BLaER1 treated with 17β-estradiol and CSF1 and Interleukin-3, amounts not matched to agents 10 nM and 100 nM (cell line): Measurements from ENCODE around the gene TTC28.

Experiments used
- H3K27ac ChIP-seq, 11 experiments: shearing (Covaris generic); formaldehyde crosslinking; 2 replicates each; pipeline ENCODE4 v1.8.1; 2022
- H3K27me3 ChIP-seq, 11 experiments: shearing (Covaris generic); formaldehyde crosslinking; 2 replicates each; pipeline ENCODE4 v1.8.1; 2022
- H3K36me3 ChIP-seq, 11 experiments: shearing (Covaris generic); formaldehyde crosslinking; 2 replicates each; pipeline ENCODE4 v1.8.1; 2022
- H3K4me1 ChIP-seq, 10 experiments: shearing (Covaris generic); formaldehyde crosslinking; 2 replicates each; pipeline ENCODE4 v1.8.1; 2022
- H3K4me2 ChIP-seq, 11 experiments: shearing (Covaris generic); formaldehyde crosslinking; 2 replicates each; pipeline ENCODE4 v1.8.1; 2022
- H3K4me3 ChIP-seq, 10 experiments: shearing (Covaris generic); formaldehyde crosslinking; 2 replicates each; pipeline ENCODE4 v1.8.1; 2022
- H3K9ac ChIP-seq, 11 experiments: shearing (Covaris generic); formaldehyde crosslinking; 2 replicates each; pipeline ENCODE4 v1.8.1; 2022
- H3K9me3 ChIP-seq, 11 experiments: shearing (Covaris generic); formaldehyde crosslinking; replicated peaks in 1 of 11; 2 replicates each; pipeline ENCODE4 v1.8.1; 2022
- H4K20me1 ChIP-seq, 11 experiments: shearing (Covaris generic); formaldehyde crosslinking; 2 replicates each; pipeline ENCODE4 v1.8.1; 2022
- Cebpa-rat ChIP-seq, 11 experiments: shearing (Covaris generic); IDR thresholded peaks; 2 replicates each; pipeline ENCODE4 v1.8.1; 2022

TTC28 gene

DNA sequence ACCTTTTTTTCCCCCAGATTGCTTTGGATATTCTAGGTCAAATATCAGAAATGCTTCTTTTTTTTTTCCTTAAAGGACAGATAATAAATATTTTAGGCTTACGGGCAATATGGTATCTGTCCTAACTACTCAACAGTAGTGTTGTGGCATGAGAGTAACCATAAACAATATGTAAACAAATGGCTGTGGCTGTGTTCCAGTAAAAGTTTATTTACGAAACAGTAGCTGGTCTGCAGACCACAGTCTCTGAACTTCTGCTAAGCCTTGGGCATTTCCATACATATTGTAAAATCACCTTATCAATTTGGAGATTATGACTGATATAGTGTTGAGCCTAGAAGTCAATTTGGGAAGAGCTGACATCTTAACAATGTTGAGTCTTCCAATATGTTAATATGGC is 621.6 kb downstream of the TTC28 start:
- H3K4me1 ChIP-seq = no peaks in the 10 kb centered on the region
- H3K9ac ChIP-seq = no peak overlapping the region
- H3K27ac ChIP-seq = no peak overlapping the region
- no peak for TF ChIP-seq Cebpa-rat (IDR thresholded peaks at IDR 0.05)
- H3K36me3 ChIP-seq = no peaks in the 10 kb centered on the region
- H3K4me3 ChIP-seq = no peak overlapping the region
- no peaks in the 10 kb centered on the region for H3K27me3 ChIP-seq
- H4K20me1 ChIP-seq = no peaks in the 10 kb centered on the region
- no peak overlapping the region for H3K4me2 ChIP-seq
- peaks cover 6 to 17% (median 11%) of the 10 kb centered on the region in 11 experiments; a peak in 15 of 22 replicates for H3K9me3 ChIP-seq

DNA sequence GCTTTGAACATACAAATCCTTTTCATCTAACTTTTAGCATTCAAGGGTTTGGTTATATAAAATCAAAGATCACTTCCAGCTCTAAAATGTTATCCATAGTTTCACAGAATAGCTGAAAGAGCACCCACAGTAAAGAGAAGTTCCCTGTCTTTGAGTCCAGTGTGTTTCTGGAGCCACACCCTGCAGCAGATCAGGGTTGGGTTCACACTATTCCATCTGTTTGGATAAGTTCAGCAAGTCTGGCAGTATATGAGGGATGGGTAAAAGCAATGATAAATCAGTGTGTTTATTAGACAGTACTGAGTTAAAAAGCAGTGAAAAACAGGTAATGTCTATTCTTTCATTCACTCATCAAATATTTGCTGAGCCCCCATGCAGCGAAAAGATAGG is 624.8 kb downstream of the TTC28 start:
- Histone ChIP-seq H4K20me1 (no peaks in the 10 kb centered on the region), H3K9ac (no peak overlapping the region), H3K9me3 (no peaks in the 10 kb centered on the region), H3K4me1 (no peaks in the 10 kb centered on the region), H3K27me3 (no peaks in the 10 kb centered on the region), H3K27ac (no peak overlapping the region), H3K4me3 (no peak overlapping the region), H3K36me3 (no peaks in the 10 kb centered on the region), H3K4me2 (no peak overlapping the region)
- TF ChIP-seq Cebpa-rat (IDR thresholded peaks at IDR 0.05) = no peak

DNA sequence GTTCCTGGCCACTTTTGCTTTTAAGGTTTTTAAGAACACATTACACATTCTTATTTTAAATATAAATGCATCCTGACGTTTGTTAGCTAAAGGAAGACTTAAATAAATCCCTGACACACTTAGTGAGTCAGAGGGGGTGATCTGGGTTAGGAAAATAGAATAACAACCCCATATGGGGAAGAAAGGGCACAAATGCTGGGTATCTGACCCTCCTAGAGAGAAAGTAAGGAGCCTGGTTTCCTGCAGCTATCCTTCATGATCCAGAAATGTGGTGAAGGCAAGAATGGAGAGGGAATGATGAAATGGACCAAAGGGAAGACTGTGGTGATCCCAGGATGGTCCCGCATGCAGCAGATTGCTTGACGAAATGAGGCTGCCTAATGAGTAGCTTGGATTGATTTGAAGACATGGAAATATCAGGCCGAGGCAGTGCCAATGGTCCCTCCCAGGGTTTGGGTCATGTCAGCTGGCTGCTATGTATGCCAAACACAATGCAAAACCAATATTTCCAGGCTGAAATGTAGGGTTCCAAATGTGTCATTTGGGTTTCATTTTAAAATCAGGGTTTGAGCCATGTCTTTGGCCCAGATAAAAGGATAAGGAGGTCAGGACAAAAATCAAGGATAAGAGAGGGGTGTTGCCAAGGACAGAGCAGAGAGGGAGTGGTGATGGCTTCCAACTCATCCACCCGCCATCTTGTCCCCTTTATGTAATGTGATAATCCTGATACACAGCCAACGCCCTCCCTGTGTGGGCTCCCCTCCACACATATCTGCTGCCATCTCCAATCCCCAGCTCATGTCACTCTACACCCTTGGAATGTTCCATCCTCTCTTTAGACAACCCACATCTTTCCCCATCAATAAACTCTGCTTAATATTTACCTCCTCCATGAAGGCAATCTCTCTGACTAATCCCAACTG is 625.5 kb downstream of the TTC28 start:
- Histone ChIP-seq H3K4me2 (no peak overlapping the region), H4K20me1 (no peaks in the 10 kb centered on the region), H3K36me3 (no peaks in the 10 kb centered on the region), H3K27me3 (no peaks in the 10 kb centered on the region), H3K27ac (no peak overlapping the region), H3K9me3 (no peaks in the 10 kb centered on the region), H3K4me1 (no peaks in the 10 kb centered on the region), H3K9ac (no peak overlapping the region), H3K4me3 (no peak overlapping the region)
- no peak for TF ChIP-seq Cebpa-rat (IDR thresholded peaks at IDR 0.05)

DNA sequence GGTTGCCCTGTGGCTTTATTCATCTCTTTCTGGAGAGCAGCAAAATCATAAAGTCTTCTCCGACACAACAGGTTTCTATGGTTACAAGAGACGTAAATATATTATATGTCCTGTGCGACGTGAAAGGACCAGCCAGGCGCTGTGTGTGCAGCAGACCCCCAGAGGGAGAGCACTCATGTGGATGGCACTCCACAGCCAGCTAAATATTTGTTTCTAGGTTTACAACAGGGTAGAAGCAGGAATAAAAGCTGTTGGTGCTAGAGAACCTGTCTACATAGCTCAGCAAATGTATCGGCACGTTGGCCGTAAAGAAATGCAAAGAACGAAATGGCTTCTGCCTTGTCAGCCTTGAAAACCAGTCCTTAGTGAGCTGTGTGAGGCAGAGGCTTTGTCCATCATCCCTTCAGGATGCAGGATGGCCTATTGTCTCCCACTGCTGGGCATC is 626.8 kb downstream of the TTC28 start:
- H3K9me3 ChIP-seq = no peaks in the 10 kb centered on the region
- no peaks in the 10 kb centered on the region for H3K27me3 ChIP-seq
- H4K20me1 ChIP-seq = no peaks in the 10 kb centered on the region; a peak in 1 of 22 replicates
- H3K4me3 ChIP-seq = no peak overlapping the region
- H3K27ac ChIP-seq = no peak overlapping the region
- no peak for TF ChIP-seq Cebpa-rat (IDR thresholded peaks at IDR 0.05)
- no peak overlapping the region for H3K4me2 ChIP-seq
- no peak overlapping the region for H3K9ac ChIP-seq
- H3K4me1 ChIP-seq = no peaks in the 10 kb centered on the region
- no peaks in the 10 kb centered on the region for H3K36me3 ChIP-seq

DNA sequence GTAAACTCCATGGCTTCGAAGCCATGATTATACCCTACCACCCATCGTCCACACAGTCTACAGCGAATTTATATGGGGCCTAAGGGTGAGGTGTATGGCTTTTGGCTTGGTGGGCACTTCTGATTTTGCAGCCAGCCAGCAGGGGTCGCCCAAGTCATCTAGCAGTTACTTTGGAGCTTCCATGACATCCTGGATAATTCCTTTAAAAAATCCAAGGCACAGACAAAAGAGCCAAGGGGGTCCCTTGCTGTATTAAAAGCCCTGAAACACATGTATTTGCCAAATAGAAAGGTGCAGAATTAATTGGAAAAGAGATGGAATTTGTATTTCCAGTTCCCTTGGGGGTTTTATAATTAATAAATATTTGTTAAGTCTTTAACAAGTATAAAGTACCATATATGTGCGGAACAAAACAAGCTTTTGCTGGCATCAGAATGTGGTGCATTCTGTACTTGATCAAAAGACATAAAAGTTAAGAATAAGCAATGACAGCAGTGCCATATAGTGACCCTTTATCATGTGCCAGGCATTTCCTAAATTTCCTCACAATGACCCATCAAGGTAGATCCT is 627.8 kb downstream of the TTC28 start:
- TF ChIP-seq Cebpa-rat (IDR thresholded peaks at IDR 0.05) = no peak
- no peak overlapping the region for H3K9ac ChIP-seq
- no peaks in the 10 kb centered on the region for H3K9me3 ChIP-seq
- no peak overlapping the region for H3K4me2 ChIP-seq
- H3K27me3 ChIP-seq = no peaks in the 10 kb centered on the region
- H3K27ac ChIP-seq = no peak overlapping the region
- no peaks in the 10 kb centered on the region; a peak in 1 of 22 replicates for H4K20me1 ChIP-seq
- no peaks in the 10 kb centered on the region for H3K36me3 ChIP-seq
- H3K4me3 ChIP-seq = no peak overlapping the region
- H3K4me1 ChIP-seq = no peaks in the 10 kb centered on the region

DNA sequence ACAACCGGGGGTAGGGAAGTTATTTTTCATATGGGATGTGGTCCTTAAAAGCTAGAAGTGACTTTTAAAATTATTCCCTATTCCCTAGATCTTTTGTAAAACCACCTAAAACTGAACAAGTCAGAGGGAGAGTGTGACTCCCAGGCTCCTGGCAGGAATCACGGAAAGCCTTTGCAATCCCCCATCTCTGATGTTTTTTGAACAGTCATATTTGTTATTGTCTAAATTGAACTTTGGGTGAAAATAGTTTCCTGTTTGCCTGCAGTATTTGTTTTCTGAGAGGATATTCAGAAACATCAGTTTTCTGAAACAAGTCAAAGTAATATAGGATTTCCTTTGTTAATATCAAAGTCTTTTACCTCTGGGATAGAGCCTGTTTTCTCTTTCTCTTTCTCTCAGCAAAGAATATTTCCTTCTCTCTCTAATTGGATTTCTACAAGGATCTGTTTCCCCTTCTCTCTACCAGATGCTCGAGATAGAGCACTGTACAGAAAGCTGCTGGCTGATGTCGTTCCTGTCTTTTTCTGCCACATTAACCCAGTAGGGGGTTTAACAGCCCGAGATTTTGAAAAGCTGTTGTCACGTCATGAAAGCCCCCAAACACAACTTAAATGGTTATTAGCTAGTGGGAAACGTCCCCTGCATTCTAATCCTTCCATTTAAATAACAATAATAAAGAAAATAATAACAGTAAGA is 628.4 kb downstream of the TTC28 start:
- Histone ChIP-seq H3K9me3 (no peaks in the 10 kb centered on the region), H3K9ac (no peak overlapping the region), H3K4me3 (no peak overlapping the region), H3K4me2 (no peak overlapping the region), H3K27ac (no peak overlapping the region), H3K27me3 (no peaks in the 10 kb centered on the region), H3K4me1 (no peaks in the 10 kb centered on the region), H4K20me1 (no peaks in the 10 kb centered on the region; a peak in 1 of 22 replicates), H3K36me3 (no peaks in the 10 kb centered on the region)
- TF ChIP-seq Cebpa-rat (IDR thresholded peaks at IDR 0.05) = no peak

DNA sequence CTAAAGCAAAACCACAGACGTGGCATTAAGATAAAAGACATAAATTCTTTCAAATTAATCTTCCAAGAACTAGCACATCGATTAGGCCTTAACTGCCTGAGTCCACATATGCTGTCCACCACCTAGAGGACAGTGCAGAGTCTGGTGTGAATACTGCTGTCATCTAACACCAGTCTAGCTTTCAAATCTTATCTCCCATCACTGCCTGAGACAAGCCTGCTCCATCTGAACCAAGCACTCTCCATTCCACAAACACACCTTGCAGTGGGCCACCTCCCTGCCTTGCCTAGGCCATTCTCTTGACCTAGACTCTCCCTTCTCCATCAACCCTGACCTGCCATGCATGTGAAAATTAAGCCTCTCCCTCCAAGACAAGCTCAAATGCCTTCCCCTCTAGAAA is 631.1 kb downstream of the TTC28 start:
- H3K27me3 ChIP-seq = no peaks in the 10 kb centered on the region
- H3K4me1 ChIP-seq = no peaks in the 10 kb centered on the region
- H3K27ac ChIP-seq = no peak overlapping the region
- no peak for TF ChIP-seq Cebpa-rat (IDR thresholded peaks at IDR 0.05)
- no peak overlapping the region for H3K9ac ChIP-seq
- no peak overlapping the region for H3K4me3 ChIP-seq
- no peak overlapping the region for H3K4me2 ChIP-seq
- H4K20me1 ChIP-seq = no peaks in the 10 kb centered on the region; a peak in 1 of 22 replicates
- H3K9me3 ChIP-seq = no peaks in the 10 kb centered on the region
- H3K36me3 ChIP-seq = no peaks in the 10 kb centered on the region

DNA sequence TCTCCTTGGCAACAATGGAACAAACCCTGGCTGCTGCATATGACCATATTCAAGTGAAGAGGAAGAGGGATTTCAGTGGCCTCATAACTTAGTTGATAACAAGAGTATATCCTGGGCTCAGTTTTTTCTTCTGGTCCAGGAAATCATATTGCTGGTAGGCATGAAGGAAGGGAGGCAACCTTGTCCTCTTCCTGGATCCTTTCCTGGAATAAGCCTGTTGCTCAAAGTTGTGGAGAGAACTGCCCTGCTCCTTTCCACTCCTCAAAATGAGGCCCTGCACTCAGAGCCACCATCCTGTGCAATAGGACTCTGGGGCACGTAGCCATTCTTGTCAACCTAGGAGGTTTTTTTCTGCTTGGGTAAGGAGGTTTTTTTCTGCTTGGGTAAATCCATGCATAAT is 631.9 kb downstream of the TTC28 start:
- no peak for TF ChIP-seq Cebpa-rat (IDR thresholded peaks at IDR 0.05)
- no peak overlapping the region for H3K4me3 ChIP-seq
- no peaks in the 10 kb centered on the region; a peak in 1 of 22 replicates for H4K20me1 ChIP-seq
- no peaks in the 10 kb centered on the region for H3K4me1 ChIP-seq
- H3K27ac ChIP-seq = no peak overlapping the region
- no peaks in the 10 kb centered on the region for H3K36me3 ChIP-seq
- H3K9ac ChIP-seq = no peak overlapping the region
- H3K27me3 ChIP-seq = no peaks in the 10 kb centered on the region
- no peak overlapping the region for H3K4me2 ChIP-seq
- H3K9me3 ChIP-seq = no peaks in the 10 kb centered on the region

DNA sequence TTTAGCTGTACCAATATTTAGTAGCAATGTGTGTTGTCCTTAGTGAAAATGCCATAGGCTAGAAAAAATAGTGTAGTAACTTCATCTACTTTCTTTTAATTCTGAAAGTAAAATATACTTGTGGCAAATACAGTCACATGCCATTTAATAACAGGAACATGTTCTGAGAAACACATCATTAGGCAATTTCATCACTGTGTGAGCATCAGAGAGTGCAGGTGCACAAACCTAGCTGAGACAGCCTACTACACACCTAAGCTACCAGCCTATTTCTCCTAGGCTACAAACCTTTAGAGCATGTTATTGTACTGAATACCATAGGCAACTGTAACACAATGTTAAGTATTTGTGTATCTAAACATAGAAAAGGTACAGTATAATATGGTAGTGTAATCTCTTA is 633.5 kb downstream of the TTC28 start:
- no peaks in the 10 kb centered on the region for H3K4me1 ChIP-seq
- no peak overlapping the region for H3K9ac ChIP-seq
- no peaks in the 10 kb centered on the region for H3K36me3 ChIP-seq
- H3K27me3 ChIP-seq = no peaks in the 10 kb centered on the region
- no peak overlapping the region for H3K27ac ChIP-seq
- no peaks in the 10 kb centered on the region; a peak in 1 of 22 replicates for H4K20me1 ChIP-seq
- H3K4me3 ChIP-seq = no peak overlapping the region
- TF ChIP-seq Cebpa-rat (IDR thresholded peaks at IDR 0.05) = no peak
- H3K9me3 ChIP-seq = no peaks in the 10 kb centered on the region
- no peak overlapping the region for H3K4me2 ChIP-seq
